Fibroblast of lung (primary cell): Measurements from ENCODE around the gene IP6K3.

ENCODE experiments used
- EZH2 ChIP-seq: IDR thresholded peaks from 2 replicates; pipeline ENCODE4 v1.5.1; 2012; ENCODE audit warnings: low read length, control low read depth, mild to moderate bottlenecking; ENCODE audit errors: missing control alignments
- TF ChIP-seq, protein P1 (sequence below), 2 donors: IDR thresholded peaks in 1 of 2; conservative IDR thresholded peaks in 1 of 2; 1 replicate in 1 of 2; 2 replicates in 1 of 2; pipeline ENCODE4 v1.5.1; 2011 to 2012; ENCODE audit warnings: low read length in 2 of 2, control low read depth in 1 of 2, inconsistent platforms in 1 of 2, low read depth in 1 of 2, mild to moderate bottlenecking in 1 of 2

DNA sequence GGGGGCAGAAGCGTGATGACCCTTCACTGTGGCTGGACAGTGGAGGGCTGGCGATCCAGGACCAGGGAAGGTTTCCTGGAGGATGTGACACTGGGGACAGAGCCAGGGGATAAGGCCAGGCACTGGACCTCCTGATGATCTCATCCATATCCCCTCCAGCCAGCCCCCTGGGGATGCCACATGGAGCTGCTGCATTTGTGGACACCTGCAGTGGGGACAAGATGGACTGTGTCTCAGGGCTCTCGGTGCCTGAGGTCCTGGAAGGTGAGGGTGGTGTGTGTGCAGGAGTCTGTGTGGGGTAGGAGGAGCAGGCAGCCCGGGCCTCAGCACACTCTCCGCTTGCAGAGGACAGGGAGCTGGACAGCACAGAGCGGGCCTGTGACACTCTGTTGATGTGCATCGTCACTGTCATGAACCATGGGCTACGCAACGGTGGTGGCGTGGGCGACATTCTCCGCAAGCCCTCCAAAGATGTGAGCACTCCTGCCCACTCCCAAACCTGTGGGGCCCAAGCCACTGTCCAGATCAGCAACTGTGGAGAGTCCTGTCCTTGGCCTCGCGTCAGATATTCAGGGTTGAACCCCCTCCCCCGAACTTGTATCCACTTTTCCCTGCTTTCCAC lies 55.1 kb downstream of the IP6K3 start:
- TF ChIP-seq, protein P1, sequence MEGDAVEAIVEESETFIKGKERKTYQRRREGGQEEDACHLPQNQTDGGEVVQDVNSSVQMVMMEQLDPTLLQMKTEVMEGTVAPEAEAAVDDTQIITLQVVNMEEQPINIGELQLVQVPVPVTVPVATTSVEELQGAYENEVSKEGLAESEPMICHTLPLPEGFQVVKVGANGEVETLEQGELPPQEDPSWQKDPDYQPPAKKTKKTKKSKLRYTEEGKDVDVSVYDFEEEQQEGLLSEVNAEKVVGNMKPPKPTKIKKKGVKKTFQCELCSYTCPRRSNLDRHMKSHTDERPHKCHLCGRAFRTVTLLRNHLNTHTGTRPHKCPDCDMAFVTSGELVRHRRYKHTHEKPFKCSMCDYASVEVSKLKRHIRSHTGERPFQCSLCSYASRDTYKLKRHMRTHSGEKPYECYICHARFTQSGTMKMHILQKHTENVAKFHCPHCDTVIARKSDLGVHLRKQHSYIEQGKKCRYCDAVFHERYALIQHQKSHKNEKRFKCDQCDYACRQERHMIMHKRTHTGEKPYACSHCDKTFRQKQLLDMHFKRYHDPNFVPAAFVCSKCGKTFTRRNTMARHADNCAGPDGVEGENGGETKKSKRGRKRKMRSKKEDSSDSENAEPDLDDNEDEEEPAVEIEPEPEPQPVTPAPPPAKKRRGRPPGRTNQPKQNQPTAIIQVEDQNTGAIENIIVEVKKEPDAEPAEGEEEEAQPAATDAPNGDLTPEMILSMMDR (conservative IDR thresholded peaks at IDR 0.05 in 1 of 2, IDR thresholded peaks at IDR 0.05 in 1 of 2; ENCODE audit: low read depth in 1 of 2, low read length in 2 of 2) = no peak
- no peak for TF ChIP-seq EZH2
